ENCODE data around the gene MOGAT3. TPM values are rescaled to one million over a fixed set of nuclear protein-coding genes. Genes with fewer than 3 reads are reported as not detected.

The MOGAT3 gene
- total and polyA plus RNA-seq, 2 of the 4 experiments (the other 2 are of a cell fraction) = not detected

DNA sequence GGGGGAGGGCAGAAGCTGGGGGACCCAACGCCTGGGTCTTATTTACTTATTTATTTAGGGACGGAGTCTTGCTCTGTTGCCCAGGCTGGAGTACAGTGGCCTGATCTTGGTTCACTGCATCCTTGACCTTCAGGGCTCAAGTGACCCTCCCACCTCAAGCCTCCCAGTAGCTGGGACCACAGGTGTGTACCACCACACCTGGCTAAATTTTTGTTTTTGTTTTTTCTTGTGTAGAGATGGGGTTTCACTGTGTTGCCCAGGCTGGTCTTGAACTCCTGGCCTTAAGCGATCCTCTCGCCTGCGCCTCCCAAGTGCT is 1.7 kb upstream of the MOGAT3 start:
- Histone ChIP-seq H4K5ac (ENCODE audit: low read depth, low read length) (no peak overlapping the region), H2BK15ac (ENCODE audit: low read depth, low read length) (no peak overlapping the region), H3K18ac (ENCODE audit: low read depth, low read length) (no peak overlapping the region), H2BK120ac (ENCODE audit: low read depth, low read length) (no peak overlapping the region), H2AK5ac (ENCODE audit: low read depth, low read length) (no peak overlapping the region), H3K27ac (ENCODE audit: insufficient read depth, low read length) (no peak overlapping the region), H2AK9ac (replicated peaks; ENCODE audit: low read depth, low read length, poor library complexity) (no peak overlapping the region), H3K9me1 (ENCODE audit: insufficient read depth, low read length) (no peaks in the 10 kb centered on the region), H4K8ac (ENCODE audit: low read depth in 2 of 2, low read length in 2 of 2) (no peak overlapping the region), H2BK5ac (ENCODE audit: low read depth, low read length, poor library complexity, severe bottlenecking) (no peak overlapping the region), H4K20me1 (ENCODE audit: insufficient read depth, low read length) (no peaks in the 10 kb centered on the region), H4K91ac (ENCODE audit: insufficient read depth, low read depth, low read length) (no peak overlapping the region), H3K4me3 (ENCODE audit: insufficient read depth, low read depth, low read length) (no peak overlapping the region), H3K56ac (ENCODE audit: extremely low read depth, insufficient read depth, low read length) (no peak overlapping the region), H3K4ac (ENCODE audit: low read depth, low read length) (no peak overlapping the region), H3K4me2 (ENCODE audit: low read depth, low read length) (no peak overlapping the region), H3K14ac (replicated peaks; ENCODE audit: low read depth, low read length) (no peak overlapping the region), H3K4me1 (ENCODE audit: control insufficient read depth, insufficient read depth, low read length) (no peaks in the 10 kb centered on the region), H3K27me3 (ENCODE audit: control insufficient read depth, insufficient read depth, low read length) (peaks cover 42% of the 10 kb centered on the region), H3K36me3 (ENCODE audit: control insufficient read depth, insufficient read depth, low read length) (peaks cover 13% of the 10 kb centered on the region), H3K9ac (ENCODE audit: low read depth, low read length) (no peak overlapping the region), H2AFZ (replicated peaks; ENCODE audit: low read length, poor library complexity) (no peak overlapping the region), H2BK20ac (ENCODE audit: low read depth, low read length) (no peak overlapping the region), H3K23ac (ENCODE audit: low read depth, low read length) (no peak overlapping the region), H3K9me3 (ENCODE audit: control insufficient read depth, insufficient read depth, low read length) (0 out of 2 replicates have a peak, but pooled peaks cover 2% of the 10 kb centered on the region), H3K79me1 (ENCODE audit: low read depth in 1 of 2, low read length in 2 of 2) (no peaks in the 10 kb centered on the region)
- intact Hi-C loops (cut with micrococcal nuclease) = no loop called here
- DNase-seq (no peak), ATAC-seq (ENCODE audit: low read depth) (no peak)
- no TSS peak for BruUV-seq (replicated peaks)
- in situ Hi-C loops (cut with MboI; ENCODE audit: low sequenced_read_pairs) = no loop called here
- dilution Hi-C loops (cut with HindIII; ENCODE audit: low sequenced_read_pairs, unreplicated experiment) = no loop called here
- CTCF ChIA-PET = interaction anchor here (1.9 kb wide), 1 partner anchor 10 kb away, joined by 7 read pairs; no protein-coding TSS in a partner anchor
- WGBS, 2 experiments (ENCODE audit: extremely low coverage in 2 of 2, insufficient read length in 1 of 2) = 100% methylated on average over 3 of the region's 5 CpGs; no CpG with 5 or more reads in 1 of the 2 experiments
- TF ChIP-seq POLR2A (IDR thresholded peaks at IDR 0.05; ENCODE audit: low read depth, low read length) = no peak
- TF ChIP-seq NFE2L2 (IDR thresholded peaks at IDR 0.05; ENCODE audit: low read depth, low read length) = no peak
- no peak for TF ChIP-seq RCOR1 (IDR thresholded peaks at IDR 0.05; ENCODE audit: insufficient replicate concordance, low read length)
- TF ChIP-seq, protein P1, sequence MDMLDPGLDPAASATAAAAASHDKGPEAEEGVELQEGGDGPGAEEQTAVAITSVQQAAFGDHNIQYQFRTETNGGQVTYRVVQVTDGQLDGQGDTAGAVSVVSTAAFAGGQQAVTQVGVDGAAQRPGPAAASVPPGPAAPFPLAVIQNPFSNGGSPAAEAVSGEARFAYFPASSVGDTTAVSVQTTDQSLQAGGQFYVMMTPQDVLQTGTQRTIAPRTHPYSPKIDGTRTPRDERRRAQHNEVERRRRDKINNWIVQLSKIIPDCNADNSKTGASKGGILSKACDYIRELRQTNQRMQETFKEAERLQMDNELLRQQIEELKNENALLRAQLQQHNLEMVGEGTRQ (IDR thresholded peaks at IDR 0.05; ENCODE audit: low read depth, low read length) = no peak
- POLR2A ChIA-PET (ENCODE audit: unreplicated experiment) = interaction anchor here (1.2 kb wide), 1 partner anchor 15 kb away, joined by 4 read pairs; the partner anchor contains the start of gene PLOD3

All from IMR-90 (cell line).